Measurements from ENCODE around the gene CNTNAP2. TPM values are rescaled to one million over a fixed set of nuclear protein-coding genes. Genes with fewer than 3 reads are reported as not detected.
"Not testable (repeated sequence)": the region's sequence is repeated elsewhere in the genome, so short reads cannot be mapped to it uniquely, and the experiment has no call there.

The CNTNAP2 gene
- polyA plus RNA-seq, 4 donors: 0.54 to 10.1 (median 2.6) TPM

DNA sequence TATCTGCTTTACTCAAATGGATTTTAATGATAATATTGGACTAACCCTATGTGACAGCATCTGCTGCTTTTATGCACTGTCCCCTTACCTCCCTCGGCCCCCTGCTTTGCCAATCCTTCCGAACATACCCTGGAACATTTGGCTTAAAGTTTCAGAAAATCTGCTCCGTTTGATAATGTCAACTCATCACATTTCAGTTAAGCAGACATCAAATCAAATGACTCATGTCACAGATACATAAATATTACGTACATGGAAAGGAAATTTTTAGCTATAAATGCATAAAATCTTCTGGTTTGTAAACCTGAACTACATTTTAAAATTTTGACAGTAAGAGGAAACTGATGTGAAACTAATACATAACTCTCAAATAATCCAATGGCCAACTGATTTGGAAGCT lies 98.2 kb downstream of the CNTNAP2 start:
- no peak overlapping the region for H3K27ac ChIP-seq (ENCODE audit: low read depth in 1 of 3, low read length in 2 of 3)
- FAIRE-seq (no peak), DNase-seq (no peak)
- no peaks in the 10 kb centered on the region for H3K36me3 ChIP-seq (ENCODE audit: control insufficient read depth in 3 of 3, insufficient read depth in 2 of 3, low read depth in 1 of 3, low read length in 3 of 3)
- 65 to 74% (median 69%) methylated on average over 4 of the region's 4 CpGs for WGBS, 3 donors
- no peaks in the 10 kb centered on the region for H3K27me3 ChIP-seq (ENCODE audit: control insufficient read depth in 3 of 3, insufficient read depth in 3 of 3, low read length in 3 of 3)
- no peak overlapping the region for H3K4me3 ChIP-seq (ENCODE audit: low read depth in 1 of 3, low read length in 3 of 3)
- H3K9me3 ChIP-seq (ENCODE audit: control insufficient read depth in 2 of 2, insufficient read depth in 1 of 2, low read depth in 1 of 2, low read length in 1 of 2): no peaks in the 10 kb centered on the region
- no peaks in the 10 kb centered on the region for H3K4me1 ChIP-seq (ENCODE audit: control insufficient read depth in 3 of 3, insufficient read depth in 2 of 3, low read depth in 1 of 3, low read length in 2 of 3)

DNA sequence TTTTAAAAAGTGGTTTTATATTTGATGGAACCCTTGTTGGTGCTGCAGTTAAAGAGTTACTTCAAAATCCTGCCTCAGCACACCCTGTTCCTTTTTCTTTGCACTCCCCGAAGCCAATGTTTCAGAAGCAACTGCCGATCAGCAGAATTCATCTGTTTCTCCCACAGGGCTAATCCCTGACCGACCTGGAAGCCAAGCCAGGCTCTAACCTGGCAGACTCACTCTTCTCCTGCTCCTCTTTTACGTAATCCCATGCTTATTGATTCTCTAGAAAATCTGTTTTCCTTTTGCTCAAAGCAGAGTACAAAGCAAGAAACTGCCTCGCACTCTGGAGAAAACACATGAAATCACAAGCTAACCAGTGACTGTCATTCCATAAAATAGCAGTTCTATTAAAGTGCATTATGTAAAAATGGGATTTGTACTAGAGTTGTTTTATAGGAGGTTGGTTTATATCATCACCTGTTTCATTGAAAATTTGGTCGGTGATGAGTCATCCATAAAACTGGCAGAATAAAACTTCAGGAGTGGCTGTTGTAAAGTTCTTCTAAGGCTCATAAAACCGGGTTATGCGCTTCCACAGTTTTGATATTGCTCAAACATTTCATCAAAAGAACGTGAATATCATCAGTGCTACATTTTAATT lies 99.9 kb downstream of the CNTNAP2 start:
- DNase-seq (no peak), FAIRE-seq (no peak)
- 67 to 71% (median 68%) methylated on average over 9 of the region's 9 CpGs for WGBS, 3 donors
- Histone ChIP-seq H3K9me3 (ENCODE audit: control insufficient read depth in 2 of 2, insufficient read depth in 1 of 2, low read depth in 1 of 2, low read length in 1 of 2) (no peaks in the 10 kb centered on the region), H3K4me3 (ENCODE audit: low read depth in 1 of 3, low read length in 3 of 3) (no peak overlapping the region), H3K27ac (ENCODE audit: low read depth in 1 of 3, low read length in 2 of 3) (no peak overlapping the region), H3K4me1 (ENCODE audit: control insufficient read depth in 3 of 3, insufficient read depth in 2 of 3, low read depth in 1 of 3, low read length in 2 of 3) (no peaks in the 10 kb centered on the region), H3K36me3 (ENCODE audit: control insufficient read depth in 3 of 3, insufficient read depth in 2 of 3, low read depth in 1 of 3, low read length in 3 of 3) (no peaks in the 10 kb centered on the region), H3K27me3 (ENCODE audit: control insufficient read depth in 3 of 3, insufficient read depth in 3 of 3, low read length in 3 of 3) (no peaks in the 10 kb centered on the region)

DNA sequence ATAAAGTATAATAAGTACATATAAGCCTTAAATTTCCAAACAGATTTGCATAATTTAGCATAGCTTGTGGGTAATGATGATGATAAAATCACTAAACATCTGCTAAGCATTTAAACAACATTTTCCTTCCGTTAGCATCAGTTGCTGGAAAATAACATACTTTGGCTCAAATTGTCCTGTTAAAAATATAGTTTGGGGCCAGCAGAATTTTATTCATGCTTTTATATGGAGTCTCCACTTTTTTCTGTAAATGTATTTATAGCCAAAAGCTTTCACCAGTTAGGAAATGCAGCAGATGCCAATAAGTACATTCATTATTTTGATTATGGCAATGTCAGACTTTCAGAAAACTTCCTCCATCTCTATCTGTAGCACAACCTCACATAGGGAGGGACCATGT lies 107.2 kb downstream of the CNTNAP2 start:
- Histone ChIP-seq H3K9me3 (ENCODE audit: control insufficient read depth in 2 of 2, insufficient read depth in 1 of 2, low read depth in 1 of 2, low read length in 1 of 2) (no peaks in the 10 kb centered on the region), H3K27ac (ENCODE audit: low read depth in 1 of 3, low read length in 2 of 3) (no peak overlapping the region), H3K36me3 (ENCODE audit: control insufficient read depth in 3 of 3, insufficient read depth in 2 of 3, low read depth in 1 of 3, low read length in 3 of 3) (no peaks in the 10 kb centered on the region), H3K27me3 (ENCODE audit: control insufficient read depth in 3 of 3, insufficient read depth in 3 of 3, low read length in 3 of 3) (no peaks in the 10 kb centered on the region), H3K4me3 (ENCODE audit: low read depth in 1 of 3, low read length in 3 of 3) (no peak overlapping the region), H3K4me1 (ENCODE audit: control insufficient read depth in 3 of 3, insufficient read depth in 2 of 3, low read depth in 1 of 3, low read length in 2 of 3) (no peaks in the 10 kb centered on the region)
- DNase-seq (no peak), FAIRE-seq (no peak)
- WGBS, 3 donors: 91 to 93% (median 92%) methylated on average over 1 of the region's 1 CpG

DNA sequence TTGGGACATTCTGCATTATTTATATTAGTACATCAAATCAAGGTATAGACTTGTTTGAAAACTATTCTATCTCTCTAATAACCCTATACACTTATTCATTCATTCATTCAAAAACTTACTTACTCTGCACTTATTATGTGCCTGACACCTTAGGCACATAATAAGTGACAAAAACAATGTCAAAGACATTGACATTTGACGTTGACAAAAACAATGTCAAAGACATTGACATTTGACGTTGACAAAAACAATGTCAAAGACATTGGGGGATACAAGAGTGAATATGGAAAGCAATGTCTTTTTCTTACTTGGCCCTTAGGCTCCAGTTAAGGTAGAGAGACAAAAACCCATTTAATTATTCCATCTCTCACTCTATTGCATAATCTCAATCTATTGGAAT lies 116.0 kb downstream of the CNTNAP2 start:
- FAIRE-seq (no peak), DNase-seq (no peak)
- no peaks in the 10 kb centered on the region for H3K4me1 ChIP-seq (ENCODE audit: control insufficient read depth in 3 of 3, insufficient read depth in 2 of 3, low read depth in 1 of 3, low read length in 2 of 3)
- no peaks in the 10 kb centered on the region for H3K27me3 ChIP-seq (ENCODE audit: control insufficient read depth in 3 of 3, insufficient read depth in 3 of 3, low read length in 3 of 3)
- H3K36me3 ChIP-seq (ENCODE audit: control insufficient read depth in 3 of 3, insufficient read depth in 2 of 3, low read depth in 1 of 3, low read length in 3 of 3): no peaks in the 10 kb centered on the region
- no peaks in the 10 kb centered on the region for H3K9me3 ChIP-seq (ENCODE audit: control insufficient read depth in 2 of 2, insufficient read depth in 1 of 2, low read depth in 1 of 2, low read length in 1 of 2)
- 71 to 84% (median 75%) methylated on average over 2 of the region's 2 CpGs for WGBS, 3 donors
- H3K27ac ChIP-seq (ENCODE audit: low read depth in 1 of 3, low read length in 2 of 3): no peak overlapping the region
- no peak overlapping the region for H3K4me3 ChIP-seq (ENCODE audit: low read depth in 1 of 3, low read length in 3 of 3)

DNA sequence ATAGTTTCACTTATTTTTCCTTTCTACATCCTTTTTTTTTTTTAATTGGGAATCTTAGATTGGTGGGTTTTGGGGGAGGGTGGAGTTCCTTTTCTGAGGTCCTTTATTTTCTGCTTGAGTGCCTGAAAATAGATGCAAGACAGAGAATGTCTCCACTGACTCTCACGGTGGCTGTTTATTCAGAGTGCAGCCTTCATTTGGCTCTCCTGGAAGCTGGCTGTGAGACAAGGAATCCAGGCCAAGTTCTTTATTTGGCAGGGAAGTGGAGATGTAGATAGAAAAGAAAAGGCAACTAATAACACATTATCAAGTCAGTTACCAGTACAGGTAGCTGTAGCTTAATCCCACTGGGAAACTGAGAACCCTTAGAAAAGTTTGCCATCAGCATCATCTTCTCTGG lies 118.6 kb downstream of the CNTNAP2 start:
- WGBS, 3 donors: 52 to 60% (median 56%) methylated on average over 1 of the region's 1 CpG
- H3K9me3 ChIP-seq (ENCODE audit: control insufficient read depth in 2 of 2, insufficient read depth in 1 of 2, low read depth in 1 of 2, low read length in 1 of 2): no peaks in the 10 kb centered on the region
- FAIRE-seq: no peak
- no peaks in the 10 kb centered on the region for H3K36me3 ChIP-seq (ENCODE audit: control insufficient read depth in 3 of 3, insufficient read depth in 2 of 3, low read depth in 1 of 3, low read length in 3 of 3)
- H3K27ac ChIP-seq (ENCODE audit: low read depth in 1 of 3, low read length in 2 of 3): no peak overlapping the region
- H3K4me1 ChIP-seq (ENCODE audit: control insufficient read depth in 3 of 3, insufficient read depth in 2 of 3, low read depth in 1 of 3, low read length in 2 of 3): no peaks in the 10 kb centered on the region
- H3K4me3 ChIP-seq (ENCODE audit: low read depth in 1 of 3, low read length in 3 of 3): no peak overlapping the region
- no peak for DNase-seq
- H3K27me3 ChIP-seq (ENCODE audit: control insufficient read depth in 3 of 3, insufficient read depth in 3 of 3, low read length in 3 of 3): no peaks in the 10 kb centered on the region

DNA sequence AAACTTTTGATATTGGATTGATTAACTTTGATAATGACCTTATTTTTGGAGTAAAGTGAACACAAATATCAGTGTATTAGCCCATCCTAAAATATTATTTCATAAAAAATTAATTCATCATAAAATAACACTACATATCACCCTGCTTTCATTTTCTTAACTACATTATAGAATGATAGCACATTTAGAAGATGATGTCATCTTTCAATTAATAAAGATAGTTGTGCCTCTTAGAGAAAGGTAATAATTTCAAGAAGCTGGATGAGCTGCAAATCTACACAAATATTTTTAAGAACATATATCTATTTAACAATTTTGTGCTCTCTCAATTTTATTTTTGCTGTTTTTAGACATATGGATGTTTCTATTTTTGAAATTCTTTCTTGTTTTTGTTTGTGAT lies 126.1 kb downstream of the CNTNAP2 start:
- no peaks in the 10 kb centered on the region for H3K4me1 ChIP-seq (ENCODE audit: control insufficient read depth in 3 of 3, insufficient read depth in 2 of 3, low read depth in 1 of 3, low read length in 2 of 3)
- no peak overlapping the region for H3K4me3 ChIP-seq (ENCODE audit: low read depth in 1 of 3, low read length in 3 of 3)
- H3K9me3 ChIP-seq (ENCODE audit: control insufficient read depth in 2 of 2, insufficient read depth in 1 of 2, low read depth in 1 of 2, low read length in 1 of 2): no peaks in the 10 kb centered on the region
- no peaks in the 10 kb centered on the region for H3K27me3 ChIP-seq (ENCODE audit: control insufficient read depth in 3 of 3, insufficient read depth in 3 of 3, low read length in 3 of 3)
- H3K36me3 ChIP-seq (ENCODE audit: control insufficient read depth in 3 of 3, insufficient read depth in 2 of 3, low read depth in 1 of 3, low read length in 3 of 3): no peaks in the 10 kb centered on the region
- DNase-seq (no peak), FAIRE-seq (no peak)
- no peak overlapping the region for H3K27ac ChIP-seq (ENCODE audit: low read depth in 1 of 3, low read length in 2 of 3)

DNA sequence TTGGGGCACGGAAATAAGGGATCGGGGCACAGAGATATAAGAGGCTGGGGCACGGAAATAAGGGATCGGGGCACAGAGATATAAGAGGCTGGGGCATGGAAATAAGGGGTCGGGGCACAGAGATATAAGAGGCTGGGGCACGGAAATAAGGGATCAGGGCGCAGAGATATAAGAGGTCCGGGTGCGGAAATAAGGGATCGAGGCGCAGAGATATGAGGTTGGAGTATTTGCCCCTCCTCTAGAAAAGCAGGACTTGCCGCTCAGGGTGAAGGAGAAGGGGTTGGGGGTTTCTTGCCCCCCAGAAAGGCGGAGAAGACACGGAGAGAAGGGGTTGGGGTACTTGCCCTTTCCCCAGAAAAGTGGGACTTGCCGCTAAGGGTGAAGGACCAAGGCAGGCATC lies 131.4 kb downstream of the CNTNAP2 start:
- not testable (repeated sequence) for H3K27ac ChIP-seq (ENCODE audit: low read depth in 1 of 3, low read length in 2 of 3); H3K9me3 ChIP-seq (ENCODE audit: control insufficient read depth in 2 of 2, insufficient read depth in 1 of 2, low read depth in 1 of 2, low read length in 1 of 2); H3K4me3 ChIP-seq (ENCODE audit: low read depth in 1 of 3, low read length in 3 of 3); H3K36me3 ChIP-seq (ENCODE audit: control insufficient read depth in 3 of 3, insufficient read depth in 2 of 3, low read depth in 1 of 3, low read length in 3 of 3); DNase-seq; FAIRE-seq; H3K4me1 ChIP-seq (ENCODE audit: control insufficient read depth in 3 of 3, insufficient read depth in 2 of 3, low read depth in 1 of 3, low read length in 2 of 3); H3K27me3 ChIP-seq (ENCODE audit: control insufficient read depth in 3 of 3, insufficient read depth in 3 of 3, low read length in 3 of 3)
- 26 to 55% (median 41%) methylated on average over 15 of the region's 15 CpGs for WGBS, 3 donors

DNA sequence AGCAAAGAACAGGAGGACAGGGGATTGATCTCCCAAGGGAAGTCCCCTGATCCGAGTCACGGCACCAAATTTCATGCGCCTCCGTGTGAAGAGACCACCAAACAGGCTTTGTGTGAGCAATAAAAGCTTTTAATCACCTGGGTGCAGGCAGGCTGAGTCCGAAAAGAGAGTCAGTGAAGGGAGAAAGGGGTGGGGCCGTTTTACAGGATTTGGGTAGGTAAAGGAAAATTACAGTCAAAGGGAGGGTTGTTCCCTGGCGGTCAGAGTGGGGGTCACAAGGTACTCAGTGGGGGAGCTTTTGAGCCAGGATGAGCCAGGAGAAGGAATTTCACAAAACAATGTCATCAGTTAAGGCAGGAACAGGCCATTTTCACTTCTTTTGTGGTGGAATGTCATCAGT lies 132.1 kb downstream of the CNTNAP2 start:
- H3K36me3 ChIP-seq (ENCODE audit: control insufficient read depth in 3 of 3, insufficient read depth in 2 of 3, low read depth in 1 of 3, low read length in 3 of 3); FAIRE-seq; H3K27ac ChIP-seq (ENCODE audit: low read depth in 1 of 3, low read length in 2 of 3); DNase-seq; H3K9me3 ChIP-seq (ENCODE audit: control insufficient read depth in 2 of 2, insufficient read depth in 1 of 2, low read depth in 1 of 2, low read length in 1 of 2); H3K27me3 ChIP-seq (ENCODE audit: control insufficient read depth in 3 of 3, insufficient read depth in 3 of 3, low read length in 3 of 3); H3K4me3 ChIP-seq (ENCODE audit: low read depth in 1 of 3, low read length in 3 of 3); H3K4me1 ChIP-seq (ENCODE audit: control insufficient read depth in 3 of 3, insufficient read depth in 2 of 3, low read depth in 1 of 3, low read length in 2 of 3): not testable (repeated sequence)
- WGBS, 3 donors: 26 to 39% (median 34%) methylated on average over 7 of the region's 7 CpGs

DNA sequence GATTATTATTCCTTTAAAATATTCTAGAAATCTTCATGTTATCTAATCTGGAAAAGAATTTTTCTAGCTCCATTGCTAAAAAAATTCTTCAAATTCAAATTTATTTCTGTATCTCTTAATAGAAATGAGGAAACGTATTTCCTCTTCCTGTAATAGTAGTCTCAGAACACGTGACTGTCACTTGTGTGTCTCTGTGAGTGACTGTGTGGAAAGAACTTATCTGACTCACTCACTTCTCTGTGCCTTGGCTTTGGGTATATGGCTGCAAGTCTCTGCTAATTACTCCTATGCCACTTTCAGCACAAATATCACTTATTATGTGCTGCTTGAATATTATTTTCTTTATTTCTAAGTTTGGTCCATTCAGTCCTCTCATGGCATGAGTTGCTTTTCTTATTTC lies 132.7 kb downstream of the CNTNAP2 start:
- H3K27me3 ChIP-seq (ENCODE audit: control insufficient read depth in 3 of 3, insufficient read depth in 3 of 3, low read length in 3 of 3): no peaks in the 10 kb centered on the region
- no peak overlapping the region for H3K27ac ChIP-seq (ENCODE audit: low read depth in 1 of 3, low read length in 2 of 3)
- no peak for FAIRE-seq
- DNase-seq: no peak
- no peak overlapping the region for H3K4me3 ChIP-seq (ENCODE audit: low read depth in 1 of 3, low read length in 3 of 3)
- H3K36me3 ChIP-seq (ENCODE audit: control insufficient read depth in 3 of 3, insufficient read depth in 2 of 3, low read depth in 1 of 3, low read length in 3 of 3): no peaks in the 10 kb centered on the region
- 48 to 50% (median 49%) methylated on average over 2 of the region's 2 CpGs for WGBS, 3 donors
- H3K9me3 ChIP-seq (ENCODE audit: control insufficient read depth in 2 of 2, insufficient read depth in 1 of 2, low read depth in 1 of 2, low read length in 1 of 2): peaks cover 0 to 5% of the 10 kb centered on the region in 2 donors
- H3K4me1 ChIP-seq (ENCODE audit: control insufficient read depth in 3 of 3, insufficient read depth in 2 of 3, low read depth in 1 of 3, low read length in 2 of 3): no peaks in the 10 kb centered on the region

All from small intestine (tissue), 7 donors.